CD4-positive, CD25-positive, alpha-beta regulatory T cell (primary cell): ENCODE data around the gene RABIF. TPM values are rescaled to one million over a fixed set of nuclear protein-coding genes. Genes with fewer than 3 reads are reported as not detected.
"Not testable (repeated sequence)": the region's sequence is repeated elsewhere in the genome, so short reads cannot be mapped to it uniquely, and the experiment has no call there.

Source experiments
- ATAC-seq, 2 donors: fragments of 150-1000 bp; cut with Tn5 transposase; one replicate each; pipeline ENCODE4 v1.10.0; 2021; ENCODE audit warnings: low read depth in 2 of 2, moderate number of reproducible peaks in 2 of 2, moderate library complexity in 1 of 2
- DNase-seq, 3 donors: peaks; one replicate each; pipeline versions ENCODE4 v3.0.0 to v3.0.0-alpha.2; 2012 to 2022; ENCODE audit warnings: mixed read lengths in 1 of 3
- H3K27ac ChIP-seq: one replicate; pipeline ENCODE4 v1.7.0; 2013; ENCODE audit warnings: mild to moderate bottlenecking, low read length; ENCODE audit not compliant: insufficient read depth, poor library complexity, severe bottlenecking
- H3K27me3 ChIP-seq: one replicate; pipeline ENCODE4 v1.7.0; 2013; ENCODE audit warnings: low read length; ENCODE audit not compliant: control insufficient read depth, insufficient read depth
- H3K36me3 ChIP-seq: one replicate; pipeline ENCODE4 v1.7.0; 2013; ENCODE audit warnings: mild to moderate bottlenecking, low read length, moderate library complexity; ENCODE audit not compliant: control insufficient read depth, insufficient read depth
- H3K4me1 ChIP-seq: 2 replicates; pipeline ENCODE4 v1.7.0; 2013; ENCODE audit warnings: mild to moderate bottlenecking, low read length; ENCODE audit not compliant: insufficient read depth, control insufficient read depth, poor library complexity, severe bottlenecking
- H3K4me3 ChIP-seq: one replicate; pipeline ENCODE4 v1.7.0; 2013; ENCODE audit warnings: low read depth, mild to moderate bottlenecking, low read length, moderate library complexity
- H3K9me3 ChIP-seq, 2 experiments: 1 replicate in 1 of 2; 2 replicates in 1 of 2; pipeline ENCODE4 v1.7.0; 2013; ENCODE audit warnings: low read length in 2 of 2, mild to moderate bottlenecking in 1 of 2, moderate library complexity in 1 of 2; ENCODE audit not compliant: control insufficient read depth in 2 of 2
- H3K27ac Mint-ChIP-seq, 3 donors: one replicate each; pipeline ENCODE4 v1.8.0; 2020 to 2022; ENCODE audit warnings: mild to moderate bottlenecking in 3 of 3, mixed read lengths in 3 of 3, moderate library complexity in 2 of 3
- H3K27me3 Mint-ChIP-seq: one replicate; pipeline ENCODE4 v1.8.0; 2022; ENCODE audit warnings: mild to moderate bottlenecking, mixed read lengths
- H3K36me3 Mint-ChIP-seq: one replicate; pipeline ENCODE4 v1.8.0; 2020; ENCODE audit warnings: mixed read lengths
- H3K4me1 Mint-ChIP-seq, 4 donors: one replicate each; pipeline ENCODE4 v1.8.0; 2020 to 2022; ENCODE audit warnings: mixed read lengths in 4 of 4, mild to moderate bottlenecking in 1 of 4
- H3K4me3 Mint-ChIP-seq, 4 donors: one replicate each; pipeline ENCODE4 v1.8.0; 2020 to 2022; ENCODE audit warnings: mild to moderate bottlenecking in 4 of 4, mixed read lengths in 4 of 4, moderate library complexity in 3 of 4
- H3K9me3 Mint-ChIP-seq, 7 donors: one replicate each; pipeline ENCODE4 v1.8.0; 2020 to 2022; ENCODE audit warnings: mixed read lengths in 7 of 7, mild to moderate bottlenecking in 3 of 7, moderate library complexity in 2 of 7
- polyA plus RNA-seq, 4 donors: library from polyadenylated mRNA; unstranded; fragments of 300-500 nt; fragmentation: Illumina TruSeq; gene quantifications; one replicate each; pipeline ENCODE4 v1.2.3, GENCODE V29; 2021
- total RNA-seq: library from RNA; stranded (reverse); gene quantifications from one replicate; pipeline ENCODE4 v1.2.3, GENCODE V29; 2022

Gene RABIF
- total RNA-seq, result 13.0 TPM
- 10 to 100 TPM; 25.1 to 30.7 (median 28.0) TPM for polyA plus RNA-seq

- ATAC-seq (peak; percentile 88 to 90), DNase-seq (peak; percentile 95 to 96 (median 96))
- H3K4me3 Mint-ChIP-seq, result peak within 1 kb of the TSS; percentile 92 to 97 (median 96)
- H3K9me3 ChIP-seq, result no peaks in the 10 kb centered on the region
- H3K27ac Mint-ChIP-seq, result peak within 1 kb of the TSS; percentile 91 to 100 (median 98)
- H3K9me3 Mint-ChIP-seq, result no peaks in the 10 kb centered on the region
- H3K36me3 Mint-ChIP-seq, result peaks cover 19% of the 10 kb centered on the region
- peaks cover 24% of the 10 kb centered on the region for H3K36me3 ChIP-seq
- peaks cover 1 to 40% (median 24%) of the 10 kb centered on the region in 4 donors for H3K4me1 Mint-ChIP-seq
- peak within 1 kb of the TSS; percentile 88 for H3K4me3 ChIP-seq
- H3K27me3 ChIP-seq, result no peaks in the 10 kb centered on the region
- H3K27ac ChIP-seq, result peak within 1 kb of the TSS; percentile 91
- no peaks in the 10 kb centered on the region for H3K27me3 Mint-ChIP-seq
- peaks cover 27% of the 10 kb centered on the region for H3K4me1 ChIP-seq
Observed at GRCh38 chr1:202888531-202889360, at the start of gene RABIF. Gene RABIF (minus strand): TSS chr1:202889149. CDS start chr1:202889098, 51 bp downstream.

GRCh38 chr1:202938287-202938925 is 49.5 kb upstream of the RABIF start:
- no peak for DNase-seq
- Histone ChIP-seq H3K36me3 (peaks cover 30% of the 10 kb centered on the region), H3K27ac (no peak overlapping the region), H3K4me3 (no peak overlapping the region), H3K9me3 (no peaks in the 10 kb centered on the region), H3K27me3 (peaks cover 6% of the 10 kb centered on the region), H3K4me1 (no peaks in the 10 kb centered on the region)
- Mint-ChIP-seq H3K4me3 (no peak overlapping the region), H3K27me3 (peaks cover 19% of the 10 kb centered on the region), H3K4me1 (no peaks in the 10 kb centered on the region), H3K9me3 (peaks cover 0 to 7% (median 0%) of the 10 kb centered on the region in 7 donors), H3K27ac (no peak overlapping the region), H3K36me3 (peaks cover 22% of the 10 kb centered on the region)
- ATAC-seq, result no peak

DNA sequence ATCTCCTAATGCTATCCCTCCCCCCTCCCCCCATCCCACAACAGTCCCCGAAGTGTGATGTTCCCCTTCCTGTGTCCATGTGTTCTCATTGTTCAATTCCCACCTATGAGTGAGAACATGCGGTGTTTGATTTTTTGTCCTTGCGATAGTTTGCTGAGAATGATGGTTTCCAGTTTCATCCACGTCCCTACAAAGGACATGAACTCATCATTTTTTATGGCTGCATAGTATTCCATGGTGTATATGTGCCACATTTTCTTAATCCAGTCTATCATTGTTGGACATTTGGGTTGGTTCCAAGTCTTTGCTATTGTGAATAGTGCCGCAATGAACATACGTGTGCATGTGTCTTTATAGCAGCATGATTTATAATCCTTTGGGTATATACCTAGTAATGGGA is 47.5 kb upstream of the RABIF start:
- H3K27me3 Mint-ChIP-seq, result peaks cover 33% of the 10 kb centered on the region
- H3K36me3 Mint-ChIP-seq, H3K4me1 ChIP-seq, H3K9me3 ChIP-seq, H3K27ac Mint-ChIP-seq, H3K4me3 ChIP-seq, H3K27me3 ChIP-seq, DNase-seq, ATAC-seq, H3K27ac ChIP-seq, H3K4me1 Mint-ChIP-seq, H3K9me3 Mint-ChIP-seq, H3K4me3 Mint-ChIP-seq: not testable (repeated sequence)
- H3K36me3 ChIP-seq, result peaks cover 13% of the 10 kb centered on the region

DNA sequence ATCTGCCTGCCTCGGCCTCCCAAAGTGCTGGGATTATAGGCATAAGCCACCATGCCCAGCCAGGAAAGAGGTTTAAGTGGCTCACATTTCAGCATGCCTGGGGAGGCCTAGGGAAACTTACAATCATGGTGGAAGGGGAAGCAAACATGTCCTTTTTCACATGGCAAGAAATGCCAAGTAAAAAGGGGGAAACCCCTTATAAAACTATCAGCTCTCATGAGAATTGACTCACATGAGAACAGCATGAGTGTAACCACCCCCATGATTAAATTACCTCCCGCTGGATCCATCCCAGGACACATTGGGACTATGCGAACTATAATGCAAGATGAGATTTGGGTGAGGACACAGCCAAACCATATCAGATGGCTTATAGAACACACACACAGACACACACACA is 46.9 kb upstream of the RABIF start:
- Mint-ChIP-seq H3K9me3 (peaks cover 0 to 7% (median 0%) of the 10 kb centered on the region in 7 donors), H3K27ac (no peak overlapping the region)
- ATAC-seq, result no peak

DNA sequence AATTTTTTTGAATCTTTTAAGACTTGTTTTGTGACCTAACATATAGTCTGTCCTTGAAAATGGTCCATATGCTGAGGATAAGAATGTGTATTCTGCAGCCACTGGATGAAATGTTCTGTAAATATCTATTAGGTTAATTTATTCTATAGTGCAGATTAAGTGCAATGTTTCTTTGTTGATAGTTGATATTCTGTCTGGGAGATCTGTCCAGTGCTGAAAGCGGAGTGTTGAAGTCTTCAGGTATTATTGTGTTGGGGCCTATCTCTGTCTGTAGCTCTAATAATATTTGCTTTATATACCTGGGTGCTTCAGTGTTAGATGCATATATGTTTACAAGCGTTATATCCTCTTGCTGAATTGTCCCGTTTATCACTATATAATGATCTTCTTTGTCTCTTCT is 45.8 kb upstream of the RABIF start:
- Mint-ChIP-seq H3K4me1 (no peaks in the 10 kb centered on the region), H3K27me3 (peaks cover 38% of the 10 kb centered on the region), H3K4me3 (no peak overlapping the region), H3K27ac (no peak overlapping the region), H3K36me3 (no peaks in the 10 kb centered on the region), H3K9me3 (peaks cover 0 to 7% (median 0%) of the 10 kb centered on the region in 7 donors)
- no peaks in the 10 kb centered on the region for H3K4me1 ChIP-seq
- no peaks in the 10 kb centered on the region for H3K36me3 ChIP-seq
- H3K4me3 ChIP-seq, result no peak overlapping the region
- H3K27me3 ChIP-seq, result peaks cover 6% of the 10 kb centered on the region
- ATAC-seq, result no peak
- H3K9me3 ChIP-seq, result no peaks in the 10 kb centered on the region
- no peak overlapping the region for H3K27ac ChIP-seq
- DNase-seq, result no peak

More for the DNA sequence above, 46.9 kb upstream of the RABIF start:
- no peak overlapping the region for H3K4me3 Mint-ChIP-seq
- peaks cover 34% of the 10 kb centered on the region for H3K27me3 Mint-ChIP-seq
- Histone ChIP-seq H3K27me3 (peaks cover 6% of the 10 kb centered on the region), H3K4me3 (no peak overlapping the region), H3K9me3 (no peaks in the 10 kb centered on the region), H3K4me1 (no peaks in the 10 kb centered on the region), H3K36me3 (peaks cover 8% of the 10 kb centered on the region), H3K27ac (no peak overlapping the region)
- H3K36me3 Mint-ChIP-seq, result peaks cover 4% of the 10 kb centered on the region
- no peaks in the 10 kb centered on the region for H3K4me1 Mint-ChIP-seq
- DNase-seq, result no peak

GRCh38 chr1:202932476-202932875 is 43.5 kb upstream of the RABIF start:
- Histone ChIP-seq H3K27me3 (peaks cover 6% of the 10 kb centered on the region), H3K27ac (no peak overlapping the region), H3K4me1 (no peaks in the 10 kb centered on the region), H3K4me3 (no peak overlapping the region), H3K9me3 (no peaks in the 10 kb centered on the region), H3K36me3 (no peaks in the 10 kb centered on the region)
- Mint-ChIP-seq H3K27me3 (peaks cover 44% of the 10 kb centered on the region), H3K4me3 (peak overlapping the region in 1 of 4 donors; percentile 8), H3K4me1 (peaks cover 0 to 5% (median 0%) of the 10 kb centered on the region in 4 donors), H3K9me3 (peaks cover 0 to 7% (median 0%) of the 10 kb centered on the region in 7 donors), H3K36me3 (no peaks in the 10 kb centered on the region), H3K27ac (no peak overlapping the region)
- DNase-seq, result no peak
- no peak for ATAC-seq

GRCh38 chr1:202926581-202927491 is 37.9 kb upstream of the RABIF start, which contains the start of gene KLHL12:
Gene KLHL12 (minus strand): TSS chr1:202927234. CDS start chr1:202925162, 2,072 bp downstream.
- Mint-ChIP-seq H3K4me1 (peaks cover 9 to 42% (median 32%) of the 10 kb centered on the region in 4 donors), H3K27me3 (peaks cover 16% of the 10 kb centered on the region), H3K36me3 (peaks cover 4% of the 10 kb centered on the region), H3K9me3 (peaks cover 0 to 2% (median 0%) of the 10 kb centered on the region in 7 donors), H3K4me3 (peak within 1 kb of the TSS; percentile 89 to 97 (median 96)), H3K27ac (peak within 1 kb of the TSS; percentile 93 to 98 (median 97))
- ATAC-seq (peak; percentile 90 to 93), DNase-seq (peak; percentile 93 to 96 (median 94))
- peaks cover 24% of the 10 kb centered on the region for H3K4me1 ChIP-seq
- peak within 1 kb of the TSS; percentile 93 for H3K27ac ChIP-seq
- no peaks in the 10 kb centered on the region for H3K27me3 ChIP-seq
- peak within 1 kb of the TSS; percentile 83 for H3K4me3 ChIP-seq
- H3K36me3 ChIP-seq, result peaks cover 11% of the 10 kb centered on the region
- no peaks in the 10 kb centered on the region for H3K9me3 ChIP-seq
